Activated T-helper 1 cell treated with anti-CD3 and anti-CD28 coated beads, Interleukin-12 subunit alpha, Interleukin-12 subunit beta, Interleukin-2, Interleukin-4 antibody, amounts not matched to agents 30 ng/mL and 10 ng/mL and 1 ng/mL, durations not matched to agents 14 hours and 24 hours and 36 hours (primary cell): ENCODE data around the gene KCNQ1. TPM values are rescaled to one million over a fixed set of nuclear protein-coding genes. Genes with fewer than 3 reads are reported as not detected.

ENCODE experiments used
- DNase-seq: peaks from one replicate; pipeline ENCODE4 v3.0.0; 2021; ENCODE audit warnings: low spot score
- H3K27ac Mint-ChIP-seq: one replicate; pipeline ENCODE4 v1.8.0; 2021; ENCODE audit warnings: mild to moderate bottlenecking, mixed read lengths
- H3K27me3 Mint-ChIP-seq: one replicate; pipeline ENCODE4 v1.8.0; 2022; ENCODE audit warnings: mild to moderate bottlenecking, moderate library complexity, mixed read lengths; ENCODE audit not compliant: insufficient read depth
- H3K36me3 Mint-ChIP-seq: one replicate; pipeline ENCODE4 v1.8.0; 2021; ENCODE audit warnings: low read depth, mixed read lengths
- H3K4me1 Mint-ChIP-seq: one replicate; pipeline ENCODE4 v1.8.0; 2021; ENCODE audit warnings: low read depth, mixed read lengths
- H3K4me3 Mint-ChIP-seq: one replicate; pipeline ENCODE4 v1.8.0; 2021; ENCODE audit warnings: mild to moderate bottlenecking, moderate library complexity, mixed read lengths
- H3K9me3 Mint-ChIP-seq: one replicate; pipeline ENCODE4 v1.8.0; 2021; ENCODE audit warnings: mixed read lengths
- intact Hi-C: fragments of 100-400 bp; cut with micrococcal nuclease; formaldehyde crosslinking; loops from one replicate; pipeline ENCODE4 v1.15.1; 2024
- total RNA-seq: library from RNA; stranded (reverse); gene quantifications from 2 replicates; pipeline ENCODE4 v1.2.3, GENCODE V29; 2022

KCNQ1 gene
- total RNA-seq, 1 donor from 2014 or later: 6.4 TPM

- intact Hi-C loops: no loop called here
- H3K4me1 Mint-ChIP-seq: no peaks in the 10 kb centered on the region
- DNase-seq: no peak
- H3K27me3 Mint-ChIP-seq: peaks cover 3% of the 10 kb centered on the region
- H3K4me3 Mint-ChIP-seq: no peak overlapping the region
- peaks cover 35% of the 10 kb centered on the region for H3K9me3 Mint-ChIP-seq
- no peak overlapping the region for H3K27ac Mint-ChIP-seq
- peaks cover 2% of the 10 kb centered on the region for H3K36me3 Mint-ChIP-seq
Observed at GRCh38 chr11:2827792-2828191, 383.0 kb downstream of the KCNQ1 start.

- H3K27me3 Mint-ChIP-seq: peaks cover 3% of the 10 kb centered on the region
- no peak overlapping the region for H3K27ac Mint-ChIP-seq
- no peaks in the 10 kb centered on the region for H3K4me1 Mint-ChIP-seq
- intact Hi-C loops: no loop called here
- H3K4me3 Mint-ChIP-seq: no peak overlapping the region
- DNase-seq: no peak
- H3K36me3 Mint-ChIP-seq: peaks cover 2% of the 10 kb centered on the region
- peaks cover 27% of the 10 kb centered on the region for H3K9me3 Mint-ChIP-seq
Observed at GRCh38 chr11:2828585-2829330, 383.9 kb downstream of the KCNQ1 start.

GRCh38 chr11:2830030-2830812 is 385.4 kb downstream of the KCNQ1 start:
- peaks cover 3% of the 10 kb centered on the region for H3K27me3 Mint-ChIP-seq
- DNase-seq: no peak
- intact Hi-C loops: no loop called here
- peaks cover 2% of the 10 kb centered on the region for H3K36me3 Mint-ChIP-seq
- H3K4me1 Mint-ChIP-seq: no peaks in the 10 kb centered on the region
- peaks cover 20% of the 10 kb centered on the region for H3K9me3 Mint-ChIP-seq
- no peak overlapping the region for H3K27ac Mint-ChIP-seq
- H3K4me3 Mint-ChIP-seq: no peak overlapping the region

GRCh38 chr11:2830886-2831285 is 386.1 kb downstream of the KCNQ1 start:
- Mint-ChIP-seq H3K36me3 (peaks cover 2% of the 10 kb centered on the region), H3K4me3 (no peak overlapping the region)

GRCh38 chr11:2831781-2832532 is 387.1 kb downstream of the KCNQ1 start:
- no peak for DNase-seq
- no peaks in the 10 kb centered on the region for H3K4me1 Mint-ChIP-seq
- H3K9me3 Mint-ChIP-seq: peaks cover 19% of the 10 kb centered on the region
- H3K36me3 Mint-ChIP-seq: peaks cover 2% of the 10 kb centered on the region
- H3K4me3 Mint-ChIP-seq: no peak overlapping the region
- H3K27ac Mint-ChIP-seq: no peak overlapping the region
- intact Hi-C loops: no loop called here
- H3K27me3 Mint-ChIP-seq: peaks cover 2% of the 10 kb centered on the region

More at GRCh38 chr11:2830886-2831285, 386.1 kb downstream of the KCNQ1 start:
- peaks cover 3% of the 10 kb centered on the region for H3K27me3 Mint-ChIP-seq
- peaks cover 20% of the 10 kb centered on the region for H3K9me3 Mint-ChIP-seq
- intact Hi-C loops: no loop called here
- no peaks in the 10 kb centered on the region for H3K4me1 Mint-ChIP-seq
- no peak for DNase-seq
- H3K27ac Mint-ChIP-seq: no peak overlapping the region

- Mint-ChIP-seq H3K36me3 (peaks cover 2% of the 10 kb centered on the region), H3K27ac (no peak overlapping the region), H3K4me3 (no peak overlapping the region), H3K9me3 (peaks cover 18% of the 10 kb centered on the region), H3K27me3 (peaks cover 2% of the 10 kb centered on the region), H3K4me1 (no peaks in the 10 kb centered on the region)
- intact Hi-C loops: no loop called here
- no peak for DNase-seq
Observed at GRCh38 chr11:2832533-2833020, 387.8 kb downstream of the KCNQ1 start.

GRCh38 chr11:2833051-2833715 is 388.4 kb downstream of the KCNQ1 start:
- no peaks in the 10 kb centered on the region for H3K4me1 Mint-ChIP-seq
- no peak overlapping the region for H3K27ac Mint-ChIP-seq
- peaks cover 2% of the 10 kb centered on the region for H3K27me3 Mint-ChIP-seq
- intact Hi-C loops: no loop called here
- H3K36me3 Mint-ChIP-seq: peaks cover 1% of the 10 kb centered on the region
- DNase-seq: no peak
- H3K4me3 Mint-ChIP-seq: no peak overlapping the region
- H3K9me3 Mint-ChIP-seq: peaks cover 15% of the 10 kb centered on the region

GRCh38 chr11:2833716-2834502 is 389.1 kb downstream of the KCNQ1 start:
- Mint-ChIP-seq H3K9me3 (peaks cover 8% of the 10 kb centered on the region), H3K27me3 (peaks cover 2% of the 10 kb centered on the region), H3K4me1 (no peaks in the 10 kb centered on the region), H3K36me3 (no peaks in the 10 kb centered on the region), H3K4me3 (no peak overlapping the region), H3K27ac (no peak overlapping the region)
- intact Hi-C loops: no loop called here
- DNase-seq: no peak

GRCh38 chr11:2834503-2835273 is 389.9 kb downstream of the KCNQ1 start:
- H3K27me3 Mint-ChIP-seq: peaks cover 2% of the 10 kb centered on the region
- no peaks in the 10 kb centered on the region for H3K36me3 Mint-ChIP-seq
- no peak overlapping the region for H3K4me3 Mint-ChIP-seq

GRCh38 chr11:2835296-2835695 is 390.5 kb downstream of the KCNQ1 start:
- H3K9me3 Mint-ChIP-seq: no peaks in the 10 kb centered on the region
- peaks cover 2% of the 10 kb centered on the region for H3K27me3 Mint-ChIP-seq
- H3K36me3 Mint-ChIP-seq: no peaks in the 10 kb centered on the region
- H3K27ac Mint-ChIP-seq: no peak overlapping the region
- no peak overlapping the region for H3K4me3 Mint-ChIP-seq
- H3K4me1 Mint-ChIP-seq: no peaks in the 10 kb centered on the region
- intact Hi-C loops: no loop called here
- DNase-seq: no peak

More at GRCh38 chr11:2834503-2835273, 389.9 kb downstream of the KCNQ1 start:
- DNase-seq: no peak
- no peaks in the 10 kb centered on the region for H3K4me1 Mint-ChIP-seq
- H3K9me3 Mint-ChIP-seq: peaks cover under 1% of the 10 kb centered on the region
- intact Hi-C loops: no loop called here
- no peak overlapping the region for H3K27ac Mint-ChIP-seq

GRCh38 chr11:2835751-2836150 is 390.9 kb downstream of the KCNQ1 start:
- intact Hi-C loops: no loop called here
- no peak for DNase-seq
- Mint-ChIP-seq H3K27me3 (peaks cover 2% of the 10 kb centered on the region), H3K4me3 (no peak overlapping the region), H3K4me1 (no peaks in the 10 kb centered on the region), H3K27ac (no peak overlapping the region), H3K36me3 (no peaks in the 10 kb centered on the region), H3K9me3 (no peaks in the 10 kb centered on the region)
